Muscle of arm (tissue), 12 donors: ENCODE results near the gene PRELID2. TPM values are rescaled to one million over a fixed set of nuclear protein-coding genes. Genes with fewer than 3 reads are reported as not detected.
"Not testable (repeated sequence)": the region's sequence is repeated elsewhere in the genome, so short reads cannot be mapped to it uniquely, and the experiment has no call there.

Experiments
- DNase-seq: peaks from one replicate; pipeline ENCODE4 v3.0.0-alpha.2; 2013
- polyA plus RNA-seq, 12 donors: library from polyadenylated mRNA; unstranded; fragments of 120-200 nt; gene quantifications; one replicate each; pipeline ENCODE4 v1.2.1, GENCODE V29; 2013; ENCODE audit not compliant: insufficient read length in 12 of 12

Gene PRELID2
- polyA plus RNA-seq, 12 donors, result 3.0 to 12.2 (median 3.3) TPM; not detected in 1

- DNase-seq, result no peak
Measured at GRCh38 chr5:145752534-145752933, 82.6 kb downstream of the PRELID2 start.

- DNase-seq, result no peak
Measured at GRCh38 chr5:145750199-145750598, 84.9 kb downstream of the PRELID2 start.

GRCh38 chr5:145743396-145744061, 91.6 kb downstream of the PRELID2 start:
- no peak for DNase-seq

DNA sequence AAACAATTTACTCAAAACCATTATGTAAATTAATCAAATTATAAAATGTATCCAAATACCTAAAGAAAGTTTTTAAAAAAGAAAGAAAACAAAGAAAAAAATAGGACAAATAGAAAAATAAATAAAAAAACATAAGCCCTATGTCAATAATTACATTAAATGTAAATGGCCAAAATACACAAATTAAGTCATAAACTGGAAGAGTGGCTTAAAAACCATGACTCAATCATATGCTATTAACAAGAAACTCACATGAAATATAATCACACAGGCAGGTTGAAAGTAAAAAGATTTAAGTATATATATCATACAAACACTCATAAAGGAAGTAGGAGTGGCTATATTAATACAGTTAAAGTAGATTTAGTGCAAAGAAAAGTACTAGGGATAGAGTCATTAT, 95.3 kb downstream of the PRELID2 start:
- DNase-seq, result no peak

- no peak for DNase-seq
Measured at GRCh38 chr5:145738227-145738626, 96.9 kb downstream of the PRELID2 start.

GRCh38 chr5:145737578-145737977, 97.6 kb downstream of the PRELID2 start:
- no peak for DNase-seq

GRCh38 chr5:145729956-145730355, 105.2 kb downstream of the PRELID2 start:
- not testable (repeated sequence) for DNase-seq

DNA sequence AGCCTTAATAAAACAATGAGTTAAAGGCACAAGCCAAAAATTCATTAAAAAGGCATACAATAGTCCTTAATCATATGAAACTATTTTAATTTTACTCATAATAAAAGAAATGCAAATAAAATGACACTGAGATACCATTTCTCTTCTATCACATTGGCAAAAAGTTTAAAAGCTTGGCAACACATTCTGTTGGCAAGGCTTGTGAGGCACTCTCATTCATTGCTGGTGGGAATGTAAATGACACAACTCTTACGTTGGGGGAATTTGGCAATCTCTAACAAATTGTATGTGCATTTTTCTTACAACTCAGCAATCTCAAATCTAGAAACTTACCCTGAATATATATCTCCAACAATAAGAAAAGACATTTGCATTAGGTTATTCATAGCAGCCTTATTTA, 111.6 kb downstream of the PRELID2 start:
- no peak for DNase-seq

DNA sequence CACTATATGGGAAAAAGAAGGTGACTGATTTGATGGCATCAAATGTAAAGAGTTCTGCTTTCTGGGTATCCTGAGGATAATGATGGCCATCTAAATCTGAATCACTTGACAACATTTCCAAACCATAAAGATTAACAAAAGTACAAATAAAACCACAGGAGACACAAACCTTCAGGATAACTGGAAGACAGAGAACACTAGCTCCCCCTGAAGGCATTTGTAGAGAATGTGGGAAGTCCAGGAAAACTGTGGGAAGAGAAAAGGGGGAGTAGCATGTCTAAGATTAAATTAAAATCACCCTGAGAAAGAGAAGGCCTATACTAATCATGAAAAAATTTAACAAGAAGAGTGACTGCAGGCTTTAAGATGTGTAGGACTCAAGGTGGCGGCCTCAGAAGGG, 116.2 kb downstream of the PRELID2 start:
- DNase-seq, result no peak

GRCh38 chr5:145715412-145715811, 119.7 kb downstream of the PRELID2 start:
- no peak for DNase-seq

DNA sequence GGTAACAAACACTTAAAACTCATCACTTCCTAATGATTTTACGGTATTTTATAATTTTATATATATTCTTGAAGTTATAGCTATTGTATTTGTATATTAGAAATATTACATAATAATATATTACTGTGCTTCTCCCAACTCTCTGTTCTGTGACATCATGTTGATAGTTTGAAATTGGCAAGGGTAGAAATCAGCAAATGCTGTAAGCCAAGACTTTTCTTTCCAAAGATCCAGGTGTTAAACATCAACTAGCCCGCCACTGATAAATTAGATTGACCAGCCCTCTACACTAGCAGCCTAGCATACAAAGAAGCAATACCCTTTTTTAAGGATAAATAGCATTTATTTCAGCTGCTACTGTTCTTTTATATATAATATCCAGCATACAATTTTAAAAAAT, 122.9 kb downstream of the PRELID2 start:
- DNase-seq, result no peak

DNA sequence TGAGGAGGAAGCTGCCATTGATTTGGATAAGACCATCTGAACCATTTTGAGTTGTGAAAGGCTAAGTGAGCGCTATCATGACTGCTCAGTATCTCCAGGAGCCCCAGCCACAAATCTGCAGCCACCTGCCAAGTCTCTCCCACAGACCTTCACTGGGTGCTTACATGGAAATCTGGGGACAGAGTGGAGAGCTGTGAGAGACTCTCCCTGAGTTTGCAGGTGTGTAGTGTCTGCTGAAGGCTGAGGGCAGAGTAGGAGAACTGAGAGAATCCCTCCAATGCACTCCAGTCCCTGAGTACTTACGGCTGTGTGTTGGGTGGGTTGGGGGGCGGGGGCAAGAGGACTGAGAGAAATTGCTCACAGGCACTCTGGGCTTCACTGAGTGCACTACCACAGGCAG, 123.7 kb downstream of the PRELID2 start:
- no peak for DNase-seq

Other genes starting within 250 kb of the PRELID2 start
- gene GRXCR2, start 37.7 kb upstream of the PRELID2 start, polyA plus RNA-seq, result under 1 TPM in 1 of 12 donors, not detected in 11; 0.11 TPM
- gene SH3RF2, start 101.2 kb upstream of the PRELID2 start, polyA plus RNA-seq, result 10 to 100 TPM in 4 of 12 donors, 1 to 10 TPM in 7, not detected in 1; 4.3 to 20.0 (median 7.7) TPM